GM10847 (cell line): ENCODE data around the gene PREX1.

Source experiments
- POLR2A ChIP-seq: IDR thresholded peaks from 2 replicates; pipeline ENCODE4 v1.6.1; 2011; ENCODE audit not compliant: insufficient read length; ENCODE audit errors: extremely low read depth

Gene PREX1

DNA sequence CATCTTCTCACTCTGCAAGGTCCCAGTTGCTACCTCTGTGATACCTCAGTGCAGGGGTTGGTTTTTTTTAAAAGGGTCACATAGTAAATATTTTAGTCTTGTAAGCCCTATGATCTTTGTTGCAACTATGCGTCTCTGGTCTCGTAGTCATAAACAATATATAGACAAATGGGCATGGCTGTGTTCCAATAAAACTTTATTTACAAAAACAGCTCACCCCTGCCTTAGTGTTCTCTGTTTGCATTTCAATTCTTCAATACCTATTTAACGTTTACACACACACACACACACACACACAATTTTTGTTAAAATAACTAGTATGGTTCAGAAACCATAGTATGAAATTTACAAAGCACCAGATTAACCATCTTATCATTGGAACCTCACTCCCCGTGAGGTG, 216.8 kb downstream of the PREX1 start:
- TF ChIP-seq POLR2A: no peak

DNA sequence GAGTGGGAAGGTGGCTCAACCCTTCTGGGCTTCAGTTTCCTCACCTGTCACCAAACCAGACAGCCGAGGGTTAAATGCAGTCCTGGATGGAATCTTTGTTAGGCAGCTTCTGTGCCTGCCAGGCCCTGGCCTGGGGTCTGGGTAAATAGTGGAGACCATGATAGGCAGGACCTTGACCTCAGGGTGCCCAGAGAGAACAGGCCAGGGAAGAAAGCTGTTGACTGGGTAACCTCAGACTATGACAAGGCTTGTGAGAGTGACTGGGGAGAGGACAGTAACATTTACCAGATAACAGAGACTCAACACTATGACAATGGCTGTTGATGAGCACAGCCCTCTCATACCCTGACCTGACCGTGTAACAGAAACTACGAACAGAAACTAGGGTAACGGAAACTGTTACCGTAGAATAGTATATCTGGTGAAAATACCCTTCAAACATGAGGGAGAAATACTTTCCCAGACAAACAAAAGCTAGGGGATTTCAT, 218.3 kb downstream of the PREX1 start:
- no peak for TF ChIP-seq POLR2A

DNA sequence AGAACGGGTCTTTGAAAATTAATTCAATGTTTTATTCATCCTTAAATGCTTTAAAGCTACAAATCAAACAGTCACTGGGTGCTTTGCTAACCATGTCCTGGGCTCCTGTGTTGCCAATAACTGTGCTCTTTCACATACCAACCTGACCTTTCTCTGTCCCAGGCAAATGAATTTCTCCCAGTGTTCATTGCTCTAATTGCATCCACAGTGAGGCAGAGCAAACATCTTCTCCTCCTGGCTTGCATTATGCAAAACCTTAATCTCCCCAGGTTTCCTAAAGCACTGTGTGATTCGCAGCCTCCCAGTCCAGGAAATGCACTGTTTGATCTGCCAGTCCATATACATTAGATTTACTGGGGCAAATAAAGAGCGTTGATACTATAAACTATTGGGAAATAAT, 219.0 kb downstream of the PREX1 start:
- TF ChIP-seq POLR2A: no peak

DNA sequence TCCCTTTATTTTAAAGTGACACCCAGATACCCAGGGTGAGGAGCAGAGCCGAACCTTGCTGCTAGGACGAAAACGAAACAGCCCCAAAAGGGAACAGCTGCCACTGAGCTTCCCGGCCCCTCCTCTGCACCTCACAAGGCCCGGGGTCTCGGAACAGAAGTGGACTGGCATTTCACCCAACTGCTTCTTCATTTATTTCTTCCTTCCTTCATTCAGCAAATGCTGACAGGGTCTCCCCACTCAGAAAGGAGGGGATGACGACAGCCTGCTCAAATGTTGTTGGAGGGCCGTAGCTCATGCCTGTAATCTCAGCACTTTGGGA, 220.3 kb downstream of the PREX1 start:
- no peak for TF ChIP-seq POLR2A

DNA sequence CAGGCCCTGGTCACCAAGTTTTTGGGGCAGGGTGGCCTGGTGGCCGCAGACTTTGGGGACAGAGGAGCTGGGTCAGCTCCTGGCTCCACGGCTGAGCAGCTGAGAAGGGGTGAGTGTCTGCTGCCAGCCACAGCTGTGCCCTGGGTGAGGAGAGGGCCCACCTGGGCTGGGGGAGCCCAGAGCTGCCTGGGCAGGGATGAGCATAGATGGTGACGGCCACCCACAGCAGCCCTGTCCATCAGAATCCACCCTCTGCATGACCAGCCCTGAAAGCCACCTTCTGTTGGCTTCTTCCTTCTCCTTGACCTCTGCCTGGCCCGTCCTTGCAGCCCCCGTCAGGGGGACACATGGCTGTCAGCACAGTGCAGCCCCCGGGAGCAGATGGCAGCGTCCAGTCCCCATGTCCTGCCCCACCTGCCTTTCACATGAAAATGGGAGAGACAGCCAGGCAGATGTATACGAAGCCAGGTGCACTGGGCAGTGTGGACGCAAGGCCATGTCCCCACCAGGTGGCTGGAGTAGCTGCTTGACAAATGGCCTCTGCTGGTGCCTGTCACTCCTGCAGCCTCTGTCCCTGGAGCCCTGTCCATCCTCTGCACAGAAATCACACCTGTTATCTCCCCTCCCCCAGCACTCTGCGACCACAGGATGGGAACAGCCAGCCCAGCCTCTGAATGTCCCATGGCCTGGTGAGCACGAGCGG, 220.8 kb downstream of the PREX1 start:
- no peak for TF ChIP-seq POLR2A

DNA sequence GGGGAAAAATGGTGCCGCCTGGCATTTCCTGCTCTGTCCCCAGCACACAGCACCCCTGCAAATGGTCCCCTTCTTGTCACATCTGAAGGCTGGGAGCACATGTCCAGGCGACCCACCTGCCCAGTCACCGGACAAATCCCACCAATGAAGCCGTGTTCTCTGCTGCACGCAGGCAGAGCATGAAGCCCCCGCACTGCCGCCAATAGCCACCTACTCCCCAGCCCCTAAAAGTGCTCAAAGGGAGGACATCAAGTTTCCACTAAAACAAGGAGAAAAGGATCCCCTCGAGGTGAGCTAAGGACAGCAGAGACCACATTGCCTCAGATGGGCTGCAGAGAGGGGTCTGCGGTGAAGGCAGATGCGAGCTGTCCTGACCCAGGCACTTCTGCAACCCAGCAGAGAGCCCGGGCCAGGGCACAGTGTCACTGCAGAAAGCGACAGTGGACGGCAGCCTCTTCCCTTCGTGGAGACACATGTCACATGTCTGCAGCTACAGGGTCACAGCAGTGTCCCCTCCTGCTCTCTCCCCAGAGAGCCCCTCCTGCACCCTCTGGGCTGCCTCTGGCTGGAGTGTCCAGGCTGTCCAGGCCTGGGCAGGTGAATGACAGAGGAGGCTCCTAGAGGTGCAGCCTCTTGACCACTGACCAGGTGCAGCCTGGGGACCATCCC, 221.5 kb downstream of the PREX1 start:
- TF ChIP-seq POLR2A: no peak

DNA sequence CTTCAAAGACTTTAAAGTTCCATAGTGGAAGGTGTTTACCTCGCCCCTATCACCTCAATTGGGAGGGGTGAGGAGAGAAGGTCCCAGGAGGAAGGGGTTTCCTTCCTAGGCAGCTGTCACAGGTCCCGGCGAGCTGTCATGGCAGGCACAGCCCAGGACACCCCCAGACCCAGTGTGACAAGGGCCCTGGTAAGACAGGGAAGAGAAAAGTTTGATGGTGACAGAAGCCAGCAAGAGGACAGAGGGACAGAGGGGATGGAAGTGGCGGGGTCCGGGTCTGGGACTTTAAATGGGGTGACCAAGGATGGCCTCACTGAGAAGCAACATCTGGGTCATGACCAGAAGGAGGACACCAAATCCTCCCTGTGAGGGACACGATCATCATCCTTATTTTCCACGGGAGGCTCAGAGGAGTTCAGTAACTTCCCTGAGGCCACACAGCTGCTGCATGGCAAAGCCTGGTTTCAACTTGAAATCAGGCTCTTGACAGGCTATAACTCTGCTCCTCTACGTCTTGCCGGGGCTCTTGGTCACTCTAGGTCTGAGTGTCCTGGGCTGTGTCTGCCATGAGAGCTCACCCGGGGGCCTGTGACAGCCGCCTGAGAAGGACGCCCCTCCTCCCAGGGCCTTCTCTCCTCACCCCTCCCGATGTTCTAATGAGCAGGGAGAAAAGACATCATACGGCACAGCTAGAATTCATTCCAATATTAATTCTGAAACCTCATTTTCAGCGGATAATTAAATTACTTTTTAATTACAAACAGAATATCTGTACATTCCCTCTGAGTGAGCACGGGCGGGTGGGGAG, 222.2 kb downstream of the PREX1 start:
- TF ChIP-seq POLR2A: no peak

DNA sequence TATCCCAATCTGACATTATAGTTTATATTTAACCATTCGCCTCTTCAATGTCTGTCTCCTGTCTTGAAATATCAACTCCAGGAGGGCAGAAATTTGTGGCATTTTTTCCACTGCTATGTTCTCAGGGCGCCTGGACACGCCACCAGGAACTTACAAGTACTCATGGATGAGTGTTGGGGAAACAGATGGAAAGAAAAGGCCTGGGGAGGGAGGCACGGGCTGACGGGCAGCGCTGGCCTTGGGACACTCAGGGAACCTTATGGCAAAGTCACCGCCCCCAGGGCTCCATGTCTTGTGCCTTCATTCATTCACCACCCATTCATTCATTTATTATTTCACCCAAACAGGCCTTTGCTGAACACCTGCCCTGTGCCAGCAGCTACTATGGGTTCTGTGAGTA, 222.9 kb downstream of the PREX1 start:
- TF ChIP-seq POLR2A: no peak

DNA sequence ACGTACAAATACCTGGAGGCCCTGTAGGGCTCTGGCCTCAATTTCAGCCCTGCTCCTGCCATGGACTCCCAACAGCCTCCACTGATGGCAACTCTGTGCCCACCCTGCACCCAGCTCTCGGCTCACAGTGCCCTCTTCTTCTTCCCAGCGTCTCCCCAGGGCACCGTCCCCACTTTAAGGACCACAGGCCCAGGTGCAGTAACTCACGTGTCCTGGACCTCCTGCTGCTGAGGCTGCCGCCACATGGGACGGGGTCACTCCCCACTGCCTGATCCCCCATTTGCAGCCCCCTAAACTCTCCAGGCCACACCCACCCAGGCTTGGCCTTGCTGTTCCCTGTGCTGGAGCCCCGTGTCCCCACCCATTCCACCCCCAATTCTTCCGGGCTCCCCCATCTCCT, 223.4 kb downstream of the PREX1 start:
- TF ChIP-seq POLR2A: no peak

DNA sequence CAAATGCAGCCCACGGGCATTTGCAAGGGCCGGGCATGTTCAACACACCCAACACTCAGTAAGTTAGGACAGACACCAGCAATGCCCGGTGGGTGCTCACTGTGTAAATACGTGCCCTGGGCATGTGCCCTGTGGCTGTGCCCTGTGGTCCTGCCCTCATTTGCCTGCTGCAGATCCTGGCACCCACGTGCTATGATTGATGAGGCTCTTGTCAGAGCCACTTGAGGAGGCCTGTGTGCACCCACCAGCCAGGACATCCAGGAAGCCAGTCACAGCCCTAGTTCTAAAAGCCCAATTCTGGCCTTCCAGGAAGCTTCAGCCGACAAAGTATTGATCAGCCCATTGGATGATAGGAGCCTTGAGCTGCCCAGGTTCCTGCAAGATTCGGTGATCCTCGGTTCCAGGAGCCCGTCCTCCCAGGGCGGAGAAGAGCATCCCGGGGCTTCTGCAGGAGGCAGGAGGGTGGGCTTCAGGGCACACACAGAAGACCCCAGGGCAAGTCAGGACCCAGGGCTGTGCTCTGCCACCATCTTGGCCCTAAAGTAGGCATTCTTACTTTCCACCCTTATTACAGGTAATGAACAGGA, 223.9 kb downstream of the PREX1 start:
- no peak for TF ChIP-seq POLR2A

DNA sequence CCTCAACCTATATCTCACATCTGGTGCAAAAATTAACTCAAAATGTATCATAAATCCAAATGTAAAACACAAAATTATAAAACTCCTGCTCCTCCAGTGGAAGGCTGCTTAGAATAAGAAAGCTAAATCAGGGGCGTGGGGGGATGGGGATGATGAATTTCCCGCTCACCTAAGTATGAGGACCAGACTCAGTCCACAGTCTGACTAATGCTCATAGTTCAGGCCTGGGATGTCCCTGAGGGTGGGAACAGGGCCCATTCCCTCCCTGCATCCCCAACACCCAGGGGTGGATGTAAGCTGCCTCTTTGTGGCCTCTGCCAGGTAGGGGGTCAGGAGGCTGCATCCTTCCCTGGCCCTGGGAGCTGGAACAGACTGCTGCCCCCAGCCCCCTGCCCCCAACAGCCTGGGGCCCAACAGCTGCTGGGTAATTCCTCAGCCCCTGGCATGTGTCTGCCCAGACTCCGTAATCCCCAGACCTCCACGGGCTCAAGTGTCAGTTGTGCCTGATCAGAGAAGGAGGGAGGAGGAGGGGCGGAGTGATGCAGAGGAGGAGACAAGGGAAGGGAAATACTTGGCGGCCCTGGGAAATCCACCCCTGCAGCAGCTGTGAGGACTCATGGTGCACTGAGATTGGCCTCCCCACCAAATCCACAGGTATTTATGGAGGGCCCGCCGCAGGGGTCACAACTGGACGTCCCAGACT, 224.5 kb downstream of the PREX1 start:
- no peak for TF ChIP-seq POLR2A

DNA sequence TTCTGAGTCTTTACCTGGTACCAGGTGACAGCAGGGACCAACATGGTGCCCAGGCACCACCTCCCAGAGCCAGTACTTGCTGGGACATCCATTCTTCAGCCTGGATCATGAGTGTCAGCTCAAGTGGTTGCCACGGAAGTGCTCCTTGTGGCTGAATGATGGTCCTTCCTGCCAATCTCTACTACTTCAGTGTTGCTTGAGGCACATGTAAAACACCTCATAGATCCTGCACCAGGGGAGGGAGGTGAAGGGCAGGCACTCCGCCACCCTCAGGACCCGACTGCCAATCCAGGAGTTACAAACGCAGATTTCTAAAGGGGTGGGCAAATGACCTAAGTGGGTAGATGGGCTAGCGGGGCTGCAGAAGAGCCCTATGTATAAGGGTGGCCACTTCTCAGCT, 226.0 kb downstream of the PREX1 start:
- TF ChIP-seq POLR2A: no peak

DNA sequence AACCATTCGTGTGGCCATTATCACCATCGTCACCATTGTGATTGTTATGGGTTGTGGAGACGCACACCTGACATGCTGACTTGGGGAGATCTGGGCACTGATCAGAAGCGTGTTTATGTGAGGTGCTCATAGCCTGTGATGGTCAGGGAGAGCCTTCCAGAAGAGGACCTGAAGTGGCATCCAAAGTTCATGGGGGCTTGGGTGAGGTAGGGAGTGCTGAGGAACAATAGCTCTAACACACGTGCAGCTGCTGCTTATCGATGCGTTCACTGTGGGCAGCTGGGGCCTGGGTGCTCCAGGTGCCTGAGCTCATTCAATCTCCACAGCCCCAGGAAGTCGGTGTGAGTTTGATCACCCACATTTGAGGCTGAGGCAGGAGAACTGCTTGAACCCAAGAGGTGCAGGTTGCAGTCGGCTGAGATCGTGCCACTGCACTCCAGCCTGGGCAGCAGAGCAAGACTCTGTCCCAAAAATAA, 227.3 kb downstream of the PREX1 start:
- TF ChIP-seq POLR2A: no peak

DNA sequence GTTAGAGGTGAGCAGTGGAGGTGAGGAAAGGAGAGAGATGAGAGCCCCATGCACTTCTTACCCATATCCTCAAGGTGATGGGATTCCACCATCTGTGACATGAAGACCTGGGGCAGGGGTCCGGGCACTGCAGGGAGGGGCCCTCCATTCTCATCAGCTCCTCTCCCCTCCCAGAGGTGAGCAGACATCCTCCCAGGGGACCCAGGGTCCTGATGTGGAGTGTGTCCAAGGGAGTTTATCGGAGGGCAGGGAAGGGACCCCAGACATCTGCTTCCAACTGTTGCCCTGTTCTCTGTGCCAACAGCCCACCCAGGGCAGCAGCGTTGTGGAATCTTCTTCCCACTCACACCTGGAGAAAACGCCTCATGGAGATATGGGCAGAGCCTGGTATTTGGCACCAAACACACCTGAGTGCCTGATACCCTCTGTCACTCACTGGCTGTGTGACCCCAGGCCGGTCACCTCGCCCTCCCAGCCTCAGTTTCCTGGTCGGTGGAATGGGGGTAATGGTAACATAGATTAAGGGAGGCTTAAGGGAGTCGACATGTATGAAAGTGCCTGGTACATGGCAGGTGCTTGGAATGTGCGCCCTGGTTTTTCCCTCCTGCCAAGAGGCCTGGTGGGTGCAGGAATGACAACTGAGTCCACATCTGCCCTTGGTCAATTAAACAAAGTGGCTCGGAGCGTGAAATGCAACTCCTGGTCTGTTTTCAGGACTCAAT, 227.9 kb downstream of the PREX1 start:
- no peak for TF ChIP-seq POLR2A
